HFFc6 (cell line): ENCODE measurements around the gene EEFSEC. TPM values are rescaled to one million over a fixed set of nuclear protein-coding genes. Genes with fewer than 3 reads are reported as not detected.

Source experiments
- DNase-seq: peaks from one replicate; pipeline ENCODE4 v3.0.0-alpha.2; 2018
- H3K27ac Mint-ChIP-seq: 2 replicates; pipeline ENCODE4 v1.8.0; 2020; ENCODE audit warnings: mild to moderate bottlenecking, mixed read lengths
- H3K27me3 Mint-ChIP-seq: 2 replicates; pipeline ENCODE4 v1.8.0; 2021; ENCODE audit warnings: mild to moderate bottlenecking, moderate library complexity, mixed read lengths; ENCODE audit not compliant: insufficient read depth
- H3K36me3 Mint-ChIP-seq: 2 replicates; pipeline ENCODE4 v1.8.0; 2021; ENCODE audit warnings: low read depth, mixed read lengths
- H3K4me1 Mint-ChIP-seq: 2 replicates; pipeline ENCODE4 v1.8.0; 2020; ENCODE audit warnings: low read depth, mixed read lengths
- H3K4me3 Mint-ChIP-seq: 2 replicates; pipeline ENCODE4 v1.8.0; 2020; ENCODE audit warnings: mild to moderate bottlenecking, moderate library complexity, mixed read lengths
- H3K9me3 Mint-ChIP-seq: 2 replicates; pipeline ENCODE4 v1.8.0; 2020; ENCODE audit warnings: mild to moderate bottlenecking, mixed read lengths
- total RNA-seq, 6 experiments: library from RNA; stranded (reverse); fragmentation: NEBNext Ultra II Directional; extraction: Animal tissue kit (Norgen Biotek cat#: 25700); gene quantifications; 2 replicates in 1 of 6; 3 replicates in 5 of 6; pipeline ENCODE4 v1.2.3, GENCODE V29; 2021
- TF ChIP-seq, protein P1 (sequence below): fragments of 200-600 bp; sonication (generic); IDR thresholded peaks from 2 replicates; pipeline ENCODE4 v1.5.0; 2021; ENCODE audit warnings: antibody characterized with exemption, mild to moderate bottlenecking

The EEFSEC gene
- total RNA-seq, 6 experiments from 2014 or later: 8.2 to 11.6 (median 11.0) TPM

DNA sequence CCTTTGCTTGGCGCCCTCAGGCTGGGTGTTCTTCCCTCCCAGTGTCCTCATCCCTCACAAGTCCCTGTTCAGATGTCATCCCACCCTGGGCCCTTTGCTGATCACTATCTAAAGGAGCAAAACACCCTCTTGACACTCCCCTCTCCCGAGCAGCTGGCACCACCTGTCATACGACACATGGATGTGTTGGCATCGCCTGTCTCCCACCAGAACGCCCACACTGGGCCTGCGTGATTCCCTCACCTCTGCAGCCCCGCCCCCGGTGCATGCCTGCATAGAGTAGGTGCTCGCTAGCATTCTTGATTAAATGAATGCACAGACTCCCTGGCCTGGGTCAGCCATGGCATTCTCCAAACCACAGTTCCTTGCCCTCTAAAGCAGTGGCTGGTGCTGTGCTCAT, 237.6 kb downstream of the EEFSEC start:
- H3K4me3 Mint-ChIP-seq: no peak overlapping the region
- H3K27ac Mint-ChIP-seq: no peak overlapping the region
- TF ChIP-seq, protein P1, sequence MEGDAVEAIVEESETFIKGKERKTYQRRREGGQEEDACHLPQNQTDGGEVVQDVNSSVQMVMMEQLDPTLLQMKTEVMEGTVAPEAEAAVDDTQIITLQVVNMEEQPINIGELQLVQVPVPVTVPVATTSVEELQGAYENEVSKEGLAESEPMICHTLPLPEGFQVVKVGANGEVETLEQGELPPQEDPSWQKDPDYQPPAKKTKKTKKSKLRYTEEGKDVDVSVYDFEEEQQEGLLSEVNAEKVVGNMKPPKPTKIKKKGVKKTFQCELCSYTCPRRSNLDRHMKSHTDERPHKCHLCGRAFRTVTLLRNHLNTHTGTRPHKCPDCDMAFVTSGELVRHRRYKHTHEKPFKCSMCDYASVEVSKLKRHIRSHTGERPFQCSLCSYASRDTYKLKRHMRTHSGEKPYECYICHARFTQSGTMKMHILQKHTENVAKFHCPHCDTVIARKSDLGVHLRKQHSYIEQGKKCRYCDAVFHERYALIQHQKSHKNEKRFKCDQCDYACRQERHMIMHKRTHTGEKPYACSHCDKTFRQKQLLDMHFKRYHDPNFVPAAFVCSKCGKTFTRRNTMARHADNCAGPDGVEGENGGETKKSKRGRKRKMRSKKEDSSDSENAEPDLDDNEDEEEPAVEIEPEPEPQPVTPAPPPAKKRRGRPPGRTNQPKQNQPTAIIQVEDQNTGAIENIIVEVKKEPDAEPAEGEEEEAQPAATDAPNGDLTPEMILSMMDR: no peak

DNA sequence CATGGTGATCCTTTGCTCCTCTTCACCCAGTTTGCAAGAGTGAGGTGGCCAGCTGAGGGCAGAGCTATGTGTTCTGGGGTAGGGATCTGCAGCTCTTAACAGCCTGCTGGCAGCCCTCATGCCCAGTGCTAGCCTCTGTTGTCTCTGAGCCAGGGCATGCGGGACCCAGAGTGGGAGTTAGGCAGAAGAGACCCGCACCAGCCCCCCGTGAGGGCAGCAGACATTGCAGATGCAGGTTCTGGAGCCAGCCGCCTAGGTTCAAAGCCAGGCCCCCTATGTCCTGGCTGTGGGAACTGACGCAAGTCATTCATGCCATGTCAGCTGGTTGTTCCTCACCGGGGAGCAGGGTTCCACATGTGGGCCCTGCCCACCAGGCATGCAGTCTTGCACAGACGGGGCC, 238.7 kb downstream of the EEFSEC start:
- TF ChIP-seq, protein P1: no peak
- Mint-ChIP-seq H3K4me3 (no peak overlapping the region), H3K27me3 (peaks cover 2% of the 10 kb centered on the region; the same call in 1 of the 2 replicates), H3K36me3 (no peaks in the 10 kb centered on the region), H3K9me3 (no peaks in the 10 kb centered on the region), H3K27ac (no peak overlapping the region), H3K4me1 (peaks cover 5% of the 10 kb centered on the region; the same call in 1 of the 2 replicates)
- no peak for DNase-seq

More for the DNA sequence above, 237.6 kb downstream of the EEFSEC start:
- Mint-ChIP-seq H3K27me3 (peaks cover 2% of the 10 kb centered on the region; the same call in 1 of the 2 replicates), H3K36me3 (no peaks in the 10 kb centered on the region), H3K9me3 (no peaks in the 10 kb centered on the region), H3K4me1 (peaks cover 5% of the 10 kb centered on the region; the same call in 1 of the 2 replicates)
- no peak for DNase-seq

DNA sequence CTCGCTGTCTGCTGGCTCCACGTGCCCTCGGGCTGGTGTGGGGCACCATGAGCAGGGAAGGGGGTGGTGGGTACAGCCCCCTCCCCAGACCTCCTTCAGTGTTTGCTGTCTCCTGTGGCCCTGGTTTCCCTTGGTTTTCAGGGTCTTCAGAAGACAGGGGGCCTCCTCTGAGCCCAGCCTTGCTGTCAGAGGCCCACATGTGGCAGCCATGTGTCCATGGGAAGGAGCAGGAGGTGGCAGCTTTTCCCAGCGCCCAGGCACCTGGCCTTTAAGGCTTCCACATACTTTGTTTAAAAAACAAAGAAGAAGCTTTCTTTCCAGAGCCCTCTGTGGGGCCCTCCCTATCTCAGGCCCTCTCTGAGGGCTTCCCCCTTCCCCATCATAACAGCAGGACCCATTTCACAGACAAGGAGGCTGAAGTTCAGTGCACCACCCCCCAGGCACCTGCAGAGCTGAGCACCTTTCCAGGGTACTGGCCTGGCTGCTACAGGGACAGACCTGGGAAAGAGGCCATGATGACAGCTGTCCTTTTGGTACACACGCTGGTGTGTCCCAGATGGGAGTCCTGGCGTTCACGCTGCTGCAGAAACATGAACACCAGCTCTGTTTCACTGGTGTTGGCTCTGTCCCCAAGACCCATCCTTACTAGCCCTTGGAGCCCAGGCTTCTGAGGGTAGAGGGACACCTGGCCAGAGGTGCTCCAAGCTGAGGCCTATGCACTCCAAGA, 239.7 kb downstream of the EEFSEC start:
- no peak overlapping the region for H3K27ac Mint-ChIP-seq
- peaks cover 5% of the 10 kb centered on the region; the same call in 1 of the 2 replicates for H3K4me1 Mint-ChIP-seq
- no peak for DNase-seq
- no peaks in the 10 kb centered on the region for H3K9me3 Mint-ChIP-seq
- H3K36me3 Mint-ChIP-seq: no peaks in the 10 kb centered on the region
- H3K27me3 Mint-ChIP-seq: peaks cover 2% of the 10 kb centered on the region; the same call in 1 of the 2 replicates
- TF ChIP-seq, protein P1: no peak
- H3K4me3 Mint-ChIP-seq: no peak overlapping the region

DNA sequence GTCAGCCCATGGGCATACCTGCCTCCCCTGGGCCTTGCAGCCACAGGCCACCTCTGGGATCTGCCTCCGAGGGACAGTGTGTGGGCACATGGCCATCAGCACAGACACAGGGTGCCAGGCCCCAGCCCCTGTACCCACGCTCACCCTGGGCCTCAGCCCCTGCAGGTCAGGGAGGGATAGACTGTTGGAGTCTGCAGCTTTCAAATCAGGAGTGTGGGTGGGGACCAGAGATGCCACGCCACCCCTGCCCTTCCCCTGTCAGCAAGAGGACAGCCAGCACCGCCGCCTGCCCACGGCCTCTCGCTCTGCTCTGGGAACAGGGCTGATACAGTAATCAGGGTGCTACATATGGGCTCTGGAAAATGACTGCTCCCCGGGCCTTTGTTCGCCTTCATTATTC, 240.8 kb downstream of the EEFSEC start:
- H3K27ac Mint-ChIP-seq: no peak overlapping the region
- no peak for DNase-seq
- H3K4me3 Mint-ChIP-seq: no peak overlapping the region
- H3K36me3 Mint-ChIP-seq: no peaks in the 10 kb centered on the region
- H3K9me3 Mint-ChIP-seq: no peaks in the 10 kb centered on the region
- peaks cover 5% of the 10 kb centered on the region; the same call in 1 of the 2 replicates for H3K4me1 Mint-ChIP-seq
- TF ChIP-seq, protein P1: no peak
- peaks cover 4% of the 10 kb centered on the region for H3K27me3 Mint-ChIP-seq

GRCh38 chr3:128395046-128395445, 241.8 kb downstream of the EEFSEC start:
- H3K27me3 Mint-ChIP-seq: peaks cover 4% of the 10 kb centered on the region
- DNase-seq: no peak
- no peaks in the 10 kb centered on the region for H3K36me3 Mint-ChIP-seq
- no peaks in the 10 kb centered on the region for H3K9me3 Mint-ChIP-seq
- TF ChIP-seq, protein P1: no peak
- H3K4me3 Mint-ChIP-seq: no peak overlapping the region
- no peak overlapping the region for H3K27ac Mint-ChIP-seq
- peaks cover 5% of the 10 kb centered on the region; the same call in 1 of the 2 replicates for H3K4me1 Mint-ChIP-seq
